GM21447 (cell line): ENCODE results near the gene KRTAP16-1.
"Not testable (repeated sequence)": the region's sequence is repeated elsewhere in the genome, so short reads cannot be mapped to it uniquely, and the experiment has no call there.

ENCODE experiments used
- ATAC-seq: cut with Tn5 transposase; IDR thresholded peaks from one replicate; pipeline ENCODE4 v1.9.1; 2021; ENCODE audit not compliant: unreplicated experiment

Gene KRTAP16-1

DNA sequence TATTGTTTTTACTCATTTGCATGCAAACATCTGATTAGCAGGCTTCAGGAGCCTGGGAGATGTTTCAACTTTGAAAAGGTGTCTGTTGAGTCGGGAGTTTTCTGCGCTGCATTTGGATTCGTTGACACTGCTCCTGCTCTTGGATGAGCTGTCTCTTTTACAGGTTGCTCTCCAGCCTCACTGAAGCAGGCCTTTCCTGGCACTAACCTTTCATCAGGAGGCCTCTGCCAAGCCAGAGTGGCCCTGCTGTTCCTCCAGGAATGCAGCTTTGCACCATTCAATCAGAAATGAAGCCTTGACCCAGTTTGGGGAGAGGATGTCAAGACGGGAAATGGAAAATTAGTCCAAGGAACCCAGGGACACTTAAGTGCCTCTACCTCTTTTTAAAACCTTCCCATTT lies 6.1 kb downstream of the KRTAP16-1 start:
- ATAC-seq: no peak

DNA sequence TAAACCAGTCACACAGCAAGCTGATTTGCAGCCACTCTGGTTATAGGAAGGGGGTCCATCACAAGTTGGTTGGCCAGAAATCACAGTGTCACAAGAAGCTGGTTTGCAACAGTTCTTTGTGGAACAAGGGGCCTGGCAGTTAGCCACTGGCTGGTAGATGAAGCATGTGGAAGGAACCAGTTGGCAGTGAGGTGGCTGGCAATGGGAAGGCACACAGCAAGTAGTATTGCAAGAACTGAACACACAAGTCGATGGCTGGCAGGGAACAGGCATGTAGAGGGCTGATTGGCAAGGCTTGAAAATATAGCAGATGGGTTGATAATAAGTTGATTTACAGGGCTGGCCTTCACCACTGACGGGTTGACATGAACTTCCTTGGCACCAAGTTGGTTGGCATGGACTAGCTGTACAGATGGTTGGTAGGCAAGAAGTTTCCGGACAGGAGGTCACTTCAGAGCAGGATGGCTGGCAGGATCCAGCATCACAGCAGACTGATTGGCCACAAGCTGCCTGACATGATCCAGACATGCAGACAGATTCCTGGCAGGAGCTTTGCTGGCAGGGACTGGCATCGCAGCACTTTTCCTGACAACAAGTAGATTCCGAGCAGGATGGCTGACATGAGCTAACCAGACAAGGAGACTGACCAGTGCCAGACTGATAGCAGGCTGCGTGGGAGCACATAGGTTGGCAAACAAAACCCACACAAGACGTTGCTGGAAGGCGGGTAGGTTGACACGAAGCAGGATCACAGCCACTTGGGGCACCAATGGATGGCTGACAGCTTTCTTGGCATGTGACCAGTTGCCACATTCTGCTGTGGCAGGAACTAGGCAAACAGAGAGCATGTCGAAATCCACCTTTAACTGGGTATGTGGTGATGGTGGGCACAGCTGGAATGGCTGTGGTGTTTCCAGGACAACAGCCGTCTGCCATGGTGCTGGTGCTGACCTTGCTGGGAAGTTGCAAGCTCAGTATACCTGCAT lies 6.9 kb downstream of the KRTAP16-1 start, which contains the start of gene KRTAP29-1:
Gene KRTAP29-1, minus strand, starts transcription at position 936 of the 986 bp plus-strand sequence. Its CDS starts 0 bp downstream, at position 936.
- no peak for ATAC-seq

DNA sequence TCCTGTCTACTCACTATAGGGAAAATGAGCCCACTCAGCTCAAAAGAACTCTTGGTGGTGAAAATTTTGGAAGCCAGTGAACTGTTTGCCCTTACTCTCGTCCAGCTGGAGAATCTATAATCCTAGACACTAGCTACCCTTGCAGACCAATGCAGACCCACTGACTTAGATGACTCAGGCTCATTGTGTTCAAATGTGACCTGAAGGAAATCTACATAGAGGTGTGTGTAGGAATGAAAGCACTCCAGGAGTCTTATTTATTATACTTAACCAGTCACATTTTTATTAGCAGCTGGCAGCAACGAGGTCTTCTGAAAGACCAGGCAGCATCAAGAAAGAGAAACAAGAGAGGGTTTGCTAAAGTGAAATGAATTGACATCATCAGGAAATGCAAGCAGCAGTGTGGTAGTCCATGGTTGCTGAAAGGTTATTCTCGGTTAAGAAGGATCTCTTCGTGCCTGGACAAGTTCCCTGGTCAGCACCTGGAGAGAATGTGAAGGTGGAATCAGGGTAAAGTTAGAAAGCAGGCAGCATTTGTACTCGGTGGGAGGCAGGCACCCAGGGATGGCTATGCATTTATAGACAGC lies 7.8 kb downstream of the KRTAP16-1 start:
- no peak for ATAC-seq

DNA sequence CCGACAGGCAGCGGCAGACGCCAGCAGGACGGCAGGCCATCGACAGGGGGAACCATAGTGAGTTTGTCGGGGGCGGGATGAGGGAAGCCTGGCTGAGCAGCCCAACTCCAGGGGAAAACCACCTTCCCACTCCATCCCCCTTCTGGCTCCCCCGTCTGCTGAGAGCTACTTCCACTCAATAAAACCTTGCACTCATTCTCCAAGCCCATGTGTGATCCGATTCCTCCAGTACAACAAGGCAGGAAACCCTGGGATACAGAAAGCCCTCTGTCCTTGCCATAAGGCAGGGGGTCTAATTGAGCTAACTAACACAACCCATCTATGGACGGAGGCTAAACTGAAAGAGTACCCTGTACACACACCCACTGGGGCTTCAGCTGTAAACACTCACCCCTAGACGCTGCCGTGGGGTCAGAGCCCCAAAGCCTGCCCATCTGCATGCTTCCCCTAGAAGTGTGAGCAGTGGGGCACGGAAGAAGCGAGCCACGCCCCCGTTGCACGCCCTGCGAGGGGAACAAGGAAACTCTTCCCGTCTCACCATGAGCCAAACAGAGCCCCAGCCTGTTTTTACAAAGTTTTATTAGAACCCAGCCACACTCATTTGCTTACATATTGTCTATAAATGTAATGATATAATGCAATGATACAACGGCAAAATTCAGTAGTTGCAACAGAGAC lies 10.5 kb downstream of the KRTAP16-1 start:
- no peak for ATAC-seq

DNA sequence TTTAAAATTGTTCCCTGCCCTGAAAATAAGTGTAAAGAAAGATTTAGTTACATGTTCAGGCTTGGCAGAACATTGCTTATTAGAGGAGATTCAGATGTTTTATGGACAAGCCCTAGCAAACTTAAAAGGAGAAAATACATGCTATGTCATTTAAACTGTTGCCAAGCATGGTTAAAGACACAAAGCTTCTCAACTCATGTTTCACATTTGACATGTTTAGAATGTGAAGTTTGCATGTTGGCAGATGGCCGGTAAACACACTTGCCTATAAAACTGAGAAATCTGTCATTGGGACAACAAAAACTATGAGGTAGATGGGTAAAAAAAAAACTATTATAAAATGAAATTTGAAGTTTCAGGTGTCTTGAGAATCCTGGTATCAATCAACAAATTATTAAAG lies 12.3 kb downstream of the KRTAP16-1 start:
- ATAC-seq: no peak

DNA sequence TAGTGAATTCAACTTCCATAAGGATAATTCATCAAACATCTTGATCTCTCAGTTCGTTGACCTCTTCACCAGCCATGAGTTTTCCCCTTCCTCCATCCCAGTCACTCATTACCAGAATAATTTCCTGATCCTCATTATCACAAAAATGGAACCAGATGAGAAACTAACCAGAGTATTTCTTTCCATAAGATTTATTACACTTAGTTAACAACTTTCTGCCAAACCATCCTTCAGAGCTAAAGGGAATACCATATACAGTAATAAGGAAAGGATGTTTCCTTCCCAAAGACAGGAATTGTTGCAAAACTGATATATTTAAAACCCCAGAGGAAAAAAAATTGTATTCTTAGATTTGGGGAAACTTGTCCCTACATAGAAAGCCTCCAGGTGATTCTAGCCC lies 15.1 kb downstream of the KRTAP16-1 start:
- no peak for ATAC-seq

DNA sequence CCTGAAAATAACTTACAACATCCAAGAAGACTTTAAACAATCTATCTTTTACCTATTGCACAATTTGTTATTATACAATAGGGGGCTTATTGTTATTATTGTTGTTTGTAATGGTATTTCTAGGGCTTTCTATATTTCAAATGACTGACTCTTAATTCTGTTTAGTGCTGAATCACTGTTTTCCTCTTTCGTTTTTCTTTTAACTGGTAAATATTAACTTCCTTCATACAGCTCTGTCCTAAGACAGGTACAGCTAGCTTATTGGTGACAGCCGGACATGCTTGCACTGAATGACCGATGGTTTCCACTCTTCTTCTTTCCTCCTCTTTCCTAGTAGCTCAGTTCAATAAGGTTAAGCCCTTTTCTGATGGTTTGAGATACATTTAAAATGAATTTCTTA lies 22.1 kb downstream of the KRTAP16-1 start:
- no peak for ATAC-seq

DNA sequence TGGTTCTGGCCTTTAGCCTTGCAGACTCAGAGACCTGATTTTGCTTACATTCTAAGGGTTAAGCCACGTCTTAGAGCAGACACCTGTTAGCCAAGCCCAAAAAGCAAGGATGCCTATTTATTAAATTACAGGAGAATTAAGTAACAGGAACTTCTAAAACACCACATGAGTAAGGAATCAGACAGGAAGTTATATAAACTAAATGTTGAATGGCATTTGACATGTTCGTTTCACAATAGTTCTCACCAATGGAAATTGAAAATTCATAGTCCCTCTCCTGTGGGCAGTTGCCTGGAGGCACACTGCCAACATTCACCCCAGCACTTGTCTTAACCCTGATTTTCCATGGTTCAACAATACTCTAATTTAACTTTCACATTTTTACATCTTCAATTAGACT lies 24.6 kb downstream of the KRTAP16-1 start:
- ATAC-seq: no peak

DNA sequence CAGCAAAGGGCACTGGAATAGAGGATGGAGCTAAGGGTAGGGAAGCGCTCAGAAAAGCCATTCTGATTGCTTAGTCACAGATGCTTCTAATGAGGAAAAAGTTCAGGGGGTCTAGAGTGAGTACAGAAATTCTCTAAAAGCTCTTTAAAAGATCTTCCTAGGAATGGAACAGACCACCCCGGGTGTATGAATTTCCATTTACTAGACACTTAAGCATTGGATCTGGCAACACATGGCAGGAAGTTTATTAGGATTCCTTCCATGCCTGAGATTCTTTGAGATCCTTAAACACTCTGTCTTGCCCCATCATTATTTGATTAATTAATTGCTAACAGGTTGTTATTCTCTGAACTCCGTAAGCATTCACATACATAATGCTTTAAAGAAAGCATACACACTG lies 25.1 kb downstream of the KRTAP16-1 start:
- ATAC-seq: no peak

DNA sequence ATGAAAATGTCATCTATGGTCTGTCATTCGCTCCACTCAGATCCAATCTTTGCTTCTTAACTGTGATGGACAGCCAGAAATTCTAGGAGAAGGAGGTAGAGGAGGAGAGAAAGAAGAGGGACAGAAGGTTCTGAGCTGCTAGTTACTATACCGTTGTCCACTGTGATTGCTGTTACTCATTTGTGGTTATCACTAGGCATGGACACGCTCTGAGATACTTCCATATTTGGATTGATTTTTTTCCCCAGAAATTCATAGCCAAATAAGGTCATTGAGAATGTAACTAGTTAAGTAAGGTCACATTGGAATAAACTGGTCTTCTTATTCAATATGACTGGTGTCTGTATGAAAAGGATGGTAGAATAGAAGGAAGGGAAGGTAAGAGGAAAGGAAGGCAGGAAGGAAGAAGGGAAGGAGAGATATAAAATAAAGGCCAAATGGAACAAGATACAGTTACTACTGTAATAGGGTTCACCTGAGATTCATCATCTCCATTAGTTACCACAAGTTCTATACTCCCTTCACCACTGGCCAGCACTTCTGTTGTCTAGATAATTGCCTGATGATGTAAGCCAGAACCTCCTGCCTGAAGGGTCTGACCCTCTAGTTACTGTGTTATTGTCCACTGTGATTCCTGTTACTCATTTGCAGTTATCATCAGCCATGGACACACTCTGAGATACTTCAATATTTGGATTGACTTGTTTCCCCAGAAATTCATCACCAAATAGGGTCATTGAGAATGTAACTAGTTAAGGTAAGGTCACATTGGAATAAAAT lies 30.7 kb downstream of the KRTAP16-1 start:
- no peak for ATAC-seq

DNA sequence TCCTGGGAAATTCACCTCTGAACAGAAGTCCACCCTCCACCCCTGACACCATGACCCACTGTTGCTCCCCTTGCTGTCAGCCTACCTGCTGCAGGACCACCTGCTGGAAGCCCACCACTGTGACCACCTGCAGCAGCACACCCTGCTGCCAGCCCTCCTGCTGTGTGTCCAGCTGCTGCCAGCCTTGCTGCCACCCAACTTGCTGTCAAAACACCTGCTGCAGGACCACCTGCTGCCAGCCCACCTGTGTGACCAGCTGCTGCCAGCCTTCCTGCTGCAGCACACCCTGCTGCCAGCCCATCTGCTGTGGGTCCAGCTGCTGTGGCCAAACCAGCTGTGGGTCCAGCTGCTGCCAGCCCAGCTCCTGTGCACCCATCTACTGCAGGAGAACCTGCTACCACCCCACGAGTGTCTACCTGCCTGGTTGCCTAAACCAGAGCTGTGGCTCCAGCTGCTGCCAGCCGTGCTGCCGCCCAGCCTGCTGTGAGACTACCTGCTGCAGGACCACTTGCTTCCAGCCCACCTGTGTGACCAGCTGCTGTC lies 33.4 kb downstream of the KRTAP16-1 start, which contains the start of gene KRTAP9-7:
Gene KRTAP9-7, plus strand, starts transcription at position 51 of the 543 bp plus-strand sequence. Its CDS starts 0 bp downstream, at position 51.
- not testable (repeated sequence) for ATAC-seq

DNA sequence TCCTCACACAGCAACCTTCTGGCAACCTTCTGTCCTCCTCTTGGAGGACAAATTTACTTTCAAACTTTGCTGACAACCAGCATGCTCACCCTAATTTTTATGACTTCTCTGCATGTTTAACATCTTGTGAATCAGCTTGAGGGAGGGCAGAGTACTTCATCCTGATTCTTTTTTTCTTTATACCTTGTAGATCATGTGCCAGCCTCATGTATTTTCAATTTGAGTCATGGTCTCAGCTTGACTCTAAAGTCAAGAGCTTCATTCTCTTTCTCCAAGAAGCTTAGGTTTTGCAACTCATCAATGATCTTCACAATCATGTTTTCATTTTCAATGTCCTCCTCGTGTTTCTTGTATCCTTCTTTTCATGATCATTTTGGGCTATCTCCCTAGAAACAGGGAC lies 37.3 kb downstream of the KRTAP16-1 start:
- no peak for ATAC-seq

DNA sequence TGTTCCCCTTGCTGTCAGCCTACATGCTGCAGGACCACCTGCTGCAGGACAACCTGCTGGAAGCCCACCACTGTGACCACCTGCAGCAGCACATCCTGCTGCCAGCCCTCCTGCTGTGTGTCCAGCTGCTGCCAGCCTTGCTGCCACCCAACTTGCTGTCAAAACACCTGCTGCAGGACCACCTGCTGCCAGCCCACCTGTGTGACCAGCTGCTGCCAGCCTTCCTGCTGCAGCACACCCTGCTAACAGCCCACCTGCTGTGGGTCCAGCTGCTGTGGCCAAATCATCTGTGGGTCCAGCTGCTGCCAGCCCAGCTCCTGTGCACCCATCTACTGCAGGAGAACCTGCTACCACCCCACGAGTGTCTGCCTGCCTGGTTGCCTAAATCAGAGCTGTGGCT lies 37.8 kb downstream of the KRTAP16-1 start:
- ATAC-seq: not testable (repeated sequence)

DNA sequence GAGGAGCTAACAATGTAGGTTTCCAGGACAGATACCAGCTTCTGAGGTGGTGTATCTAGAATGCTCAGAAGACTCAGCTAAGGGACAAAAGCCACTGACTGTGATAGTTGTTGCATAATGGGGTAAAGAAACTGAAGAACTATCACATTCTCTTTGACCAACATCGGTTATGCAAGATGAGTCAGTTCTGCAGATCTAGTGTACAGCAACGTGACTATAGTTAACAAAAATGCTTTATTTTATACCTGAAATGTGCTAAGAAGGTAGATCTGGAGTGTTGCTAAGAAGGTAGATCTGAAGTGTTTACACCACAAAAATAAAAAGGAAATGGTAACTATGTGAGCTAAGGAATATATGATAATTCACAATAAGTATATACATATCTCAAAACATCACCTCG lies 41.4 kb downstream of the KRTAP16-1 start:
- ATAC-seq: no peak

DNA sequence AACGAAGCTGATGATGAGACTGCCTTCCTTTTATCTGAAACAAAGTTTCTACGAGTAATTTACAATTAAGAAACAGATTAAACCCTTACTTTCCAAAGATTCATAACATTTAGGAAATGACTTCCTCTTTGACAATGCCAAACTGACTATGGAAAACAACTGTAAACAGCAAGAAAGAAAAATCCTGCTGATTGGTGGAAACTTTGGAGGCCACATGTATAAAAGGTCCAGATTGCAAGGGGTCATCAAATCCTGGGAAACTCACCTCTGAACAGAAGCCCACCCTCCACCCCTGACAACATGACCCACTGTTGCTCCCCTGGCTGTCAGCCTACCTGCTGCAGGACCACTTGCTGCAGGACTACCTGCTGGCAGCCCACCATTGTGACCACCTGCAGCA lies 44.0 kb downstream of the KRTAP16-1 start, which contains the start of gene KRTAP9-6:
Gene KRTAP9-6, plus strand, starts transcription at position 301 of the 400 bp plus-strand sequence. Its CDS starts 0 bp downstream, at position 301.
- no peak for ATAC-seq

DNA sequence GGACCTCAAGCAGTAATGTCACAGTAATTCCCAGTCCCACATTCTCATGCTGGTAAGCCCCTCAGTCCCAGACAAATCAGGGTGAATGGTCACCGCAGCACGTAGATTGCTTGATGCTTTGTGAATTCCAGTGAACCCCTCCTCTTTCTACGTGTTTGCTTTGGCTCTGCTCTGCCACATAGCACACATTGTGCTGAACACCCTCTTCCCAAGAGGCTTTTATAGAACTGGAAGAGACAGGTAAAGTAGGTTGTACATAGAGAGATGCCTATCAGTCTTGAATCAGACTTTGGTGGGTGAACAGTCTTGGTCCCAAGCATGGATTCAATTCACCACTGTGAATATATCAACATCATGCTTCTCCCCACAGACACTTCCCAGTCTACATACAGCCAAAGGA lies 44.5 kb downstream of the KRTAP16-1 start:
- ATAC-seq: no peak

DNA sequence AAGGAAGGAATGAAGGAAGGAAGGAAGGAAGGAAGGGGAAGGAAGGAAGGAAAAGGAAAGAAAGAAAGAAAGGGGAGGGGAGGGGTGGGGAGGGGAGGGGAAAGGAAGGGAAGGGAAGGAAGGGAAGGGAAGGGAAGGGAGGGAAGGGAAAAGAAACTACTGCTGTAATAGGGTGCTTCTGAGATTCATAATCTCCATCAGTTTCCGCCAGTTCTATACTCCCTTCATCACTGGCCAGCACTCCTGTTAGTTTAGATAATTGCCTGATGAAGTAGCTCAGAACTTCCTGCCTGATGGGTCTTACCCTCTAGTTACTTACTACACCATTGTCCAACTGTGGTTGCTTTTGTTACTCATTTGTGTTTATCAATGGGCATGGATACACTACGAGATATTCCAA lies 45.9 kb downstream of the KRTAP16-1 start:
- no peak for ATAC-seq

DNA sequence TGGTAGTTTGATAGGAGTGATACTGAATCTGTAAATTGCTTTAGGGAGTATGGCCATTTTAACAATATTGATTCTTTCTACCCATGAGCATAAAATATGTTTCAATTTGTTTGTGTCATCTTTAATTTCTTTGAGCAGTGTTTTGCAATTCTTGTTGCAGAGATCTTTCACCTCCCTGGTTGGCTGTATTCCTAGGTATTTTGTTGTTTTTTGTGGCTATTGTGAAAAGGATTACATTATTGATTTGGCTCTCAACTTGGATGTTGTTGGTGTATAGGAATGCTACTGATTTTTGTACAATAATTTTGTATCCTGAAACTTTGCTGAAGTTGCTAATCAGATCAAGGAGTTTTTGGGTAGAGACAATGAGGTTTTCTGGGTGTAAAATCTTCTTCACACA lies 50.7 kb downstream of the KRTAP16-1 start:
- ATAC-seq: no peak
